Fibroblast of villous mesenchyme (primary cell): ENCODE results near the gene ESYT2. TPM values are rescaled to one million over a fixed set of nuclear protein-coding genes. Genes with fewer than 3 reads are reported as not detected.

ENCODE experiments used
- DNase-seq: peaks from one replicate; pipeline ENCODE4 v3.0.0-alpha.2; 2010; ENCODE audit warnings: low read depth
- H3K4me3 ChIP-seq: 2 replicates; pipeline ENCODE4 v1.5.1; 2011; ENCODE audit warnings: low read depth, mild to moderate bottlenecking, low read length
- CTCF ChIP-seq: IDR thresholded peaks from 2 replicates; pipeline ENCODE4 v1.5.1; 2012; ENCODE audit warnings: low read depth, mild to moderate bottlenecking, low read length; ENCODE audit not compliant: insufficient read depth
- total RNA-seq: library from RNA; depleted of rRNA; stranded (reverse); fragments of >200 nt; gene quantifications from 2 replicates; pipeline ENCODE4 v1.2.3, GENCODE V29; 2012

ESYT2 gene
- total RNA-seq, 1 donor: 75.1 TPM

DNA sequence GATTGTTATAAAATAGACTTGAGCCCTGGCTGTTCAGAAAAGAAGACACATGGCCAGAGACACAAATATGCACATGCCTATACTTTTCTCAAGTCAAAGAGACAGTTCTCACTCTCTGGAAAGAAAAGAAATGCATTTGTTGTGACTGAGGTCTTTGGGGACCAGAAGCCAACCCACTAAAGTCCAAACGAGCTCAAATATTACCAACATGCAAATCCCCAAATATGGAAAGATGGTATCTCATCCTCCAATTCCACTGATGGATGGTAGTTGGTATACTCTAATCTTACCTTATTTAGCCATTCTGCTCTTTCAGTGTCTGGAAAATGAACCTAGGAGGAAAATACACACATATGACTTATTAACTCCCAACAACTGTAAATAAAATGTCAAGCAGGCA lies 30.6 kb downstream of the ESYT2 start:
- no peak for DNase-seq
- TF ChIP-seq CTCF: no peak
- no peak overlapping the region for H3K4me3 ChIP-seq

DNA sequence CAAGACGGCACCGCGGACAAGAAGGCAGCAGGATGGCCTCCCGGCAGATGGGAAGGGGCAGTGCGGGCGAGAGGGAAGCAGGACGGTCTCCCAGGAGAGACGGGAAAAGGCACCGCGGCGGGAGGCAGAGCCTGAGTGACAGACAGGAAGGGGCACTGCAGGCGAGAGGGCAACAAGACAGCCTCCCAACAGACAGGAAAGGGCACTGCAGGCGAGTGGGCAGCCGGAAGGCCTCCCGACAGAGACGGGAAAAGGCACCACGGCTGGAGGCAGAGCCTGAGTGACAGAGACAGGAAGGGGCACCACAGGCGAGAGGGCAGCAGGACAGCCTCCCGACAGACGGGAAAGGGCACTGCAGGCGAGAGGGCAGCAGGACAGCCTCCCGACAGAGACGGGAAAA lies 32.6 kb downstream of the ESYT2 start:
- DNase-seq: no peak

DNA sequence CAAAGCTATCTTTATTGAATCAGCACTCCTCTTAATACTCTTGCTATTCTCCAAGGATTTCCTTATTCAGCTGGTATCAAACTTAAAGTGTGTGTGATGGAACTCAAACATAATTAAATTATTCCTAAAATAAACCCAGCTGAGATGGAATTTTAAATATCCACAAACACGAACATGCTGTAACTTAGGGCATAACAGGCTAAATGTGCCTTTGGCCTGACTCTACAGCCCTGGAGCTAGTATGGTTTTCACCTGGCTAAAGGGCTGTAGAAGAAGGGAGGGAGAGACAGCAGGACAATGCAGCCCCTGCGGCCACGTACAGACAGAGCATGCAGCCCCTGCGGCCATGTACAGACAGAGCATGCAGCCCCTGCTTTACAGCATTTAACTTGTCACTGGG lies 34.0 kb downstream of the ESYT2 start:
- no peak for DNase-seq
- TF ChIP-seq CTCF: no peak
- H3K4me3 ChIP-seq: no peak overlapping the region

More for the DNA sequence above, 32.6 kb downstream of the ESYT2 start:
- no peak for TF ChIP-seq CTCF
- H3K4me3 ChIP-seq: no peak overlapping the region

- TF ChIP-seq CTCF: no peak
- H3K4me3 ChIP-seq: no peak overlapping the region
- DNase-seq: no peak
These were observed 38.2 kb downstream of the ESYT2 start for GRCh38 chr7:158791107-158791506.

- no peak for DNase-seq
- no peak for TF ChIP-seq CTCF
- no peak overlapping the region for H3K4me3 ChIP-seq
These were observed 39.5 kb downstream of the ESYT2 start for GRCh38 chr7:158789842-158790241.

GRCh38 chr7:158786898-158787297 lies 42.4 kb downstream of the ESYT2 start:
- DNase-seq: no peak
- no peak overlapping the region for H3K4me3 ChIP-seq
- TF ChIP-seq CTCF: no peak

DNA sequence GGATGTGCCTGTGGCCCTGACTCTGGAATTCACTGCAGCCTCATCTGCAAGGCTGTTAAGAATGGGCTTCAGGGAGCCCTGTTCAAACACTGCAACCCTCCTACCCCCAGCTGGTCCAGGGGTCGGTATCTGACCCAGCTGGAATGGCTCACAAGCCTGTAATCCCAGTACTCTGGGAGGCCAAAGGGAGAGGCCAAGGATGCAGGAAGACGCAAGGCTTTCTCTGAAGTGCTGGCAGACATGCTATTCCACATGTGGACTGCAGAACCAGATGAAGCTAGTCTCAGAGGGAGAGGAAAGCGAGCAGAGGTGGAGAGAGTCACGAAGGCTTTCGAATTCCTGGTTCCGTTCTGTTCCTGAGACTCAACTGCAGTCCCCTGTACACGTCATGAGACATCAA lies 45.0 kb downstream of the ESYT2 start:
- no peak for TF ChIP-seq CTCF
- H3K4me3 ChIP-seq: no peak overlapping the region
- DNase-seq: peak; percentile 22
